GM19025 (cell line): ENCODE measurements around the gene GPR146.
"Not testable (repeated sequence)": the region's sequence is repeated elsewhere in the genome, so short reads cannot be mapped to it uniquely, and the experiment has no call there.

Source experiments
- ATAC-seq: cut with Tn5 transposase; IDR thresholded peaks from one replicate; pipeline ENCODE4 v1.9.1; 2021; ENCODE audit warnings: mild to moderate bottlenecking, low read depth, moderate library complexity; ENCODE audit not compliant: unreplicated experiment

GPR146 gene

DNA sequence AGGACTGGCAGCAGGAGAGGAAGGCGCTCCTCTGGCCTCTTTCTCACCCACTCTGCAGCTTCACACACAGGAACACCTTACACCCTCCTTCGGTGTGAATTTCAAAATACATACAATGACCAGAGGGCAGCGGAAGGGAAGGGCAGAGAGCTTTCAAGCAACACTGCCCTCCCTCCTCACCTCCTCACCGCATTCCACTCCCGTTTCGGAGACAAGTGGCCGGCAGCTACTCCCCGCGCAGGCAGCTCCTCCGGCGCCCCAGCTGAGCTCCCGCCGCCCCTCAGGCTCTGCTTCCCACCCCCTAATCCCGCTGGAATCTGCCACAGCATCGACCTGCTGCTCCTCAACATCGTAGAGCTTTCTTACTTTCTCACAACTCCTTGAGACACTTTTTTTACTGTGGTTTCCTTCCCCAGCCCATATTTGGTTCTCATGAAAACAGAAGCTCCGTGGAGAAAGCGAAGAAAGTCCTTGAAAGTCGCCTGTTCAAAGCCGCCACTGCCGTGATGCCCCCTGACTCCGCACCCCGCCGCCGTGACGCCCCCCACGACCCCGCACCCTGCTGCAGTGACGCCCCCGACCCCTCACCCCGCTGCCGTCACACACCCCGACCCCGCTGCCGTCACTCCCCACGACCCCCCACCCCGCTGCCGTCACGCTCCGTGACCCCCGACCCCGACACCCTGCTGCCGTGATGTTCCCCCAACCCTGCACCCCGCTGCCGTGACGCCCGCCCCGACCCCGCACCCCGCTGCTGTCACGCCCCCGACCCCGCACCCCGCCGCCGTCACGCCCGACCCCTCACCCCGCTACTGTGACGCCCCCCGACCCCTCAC is 29.0 kb downstream of the GPR146 start:
- no peak for ATAC-seq

DNA sequence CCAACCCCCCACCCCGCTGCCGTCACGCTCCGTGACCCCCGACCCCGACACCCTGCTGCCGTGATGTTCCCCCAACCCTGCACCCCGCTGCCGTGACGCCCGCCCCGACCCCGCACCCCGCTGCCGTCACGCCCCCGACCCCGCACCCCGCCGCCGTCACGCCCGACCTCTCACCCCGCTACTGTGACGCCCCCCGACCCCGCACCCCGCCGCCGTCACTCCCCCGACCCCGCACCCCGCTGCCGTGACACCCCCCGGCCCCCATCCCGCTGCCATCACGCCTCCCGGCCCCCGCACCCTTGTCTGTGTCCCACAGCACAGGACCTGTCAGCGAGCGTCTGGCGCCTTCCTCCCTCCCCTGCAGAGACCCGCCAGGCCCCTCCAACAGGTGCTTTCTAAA is 29.7 kb downstream of the GPR146 start:
- ATAC-seq = not testable (repeated sequence)

DNA sequence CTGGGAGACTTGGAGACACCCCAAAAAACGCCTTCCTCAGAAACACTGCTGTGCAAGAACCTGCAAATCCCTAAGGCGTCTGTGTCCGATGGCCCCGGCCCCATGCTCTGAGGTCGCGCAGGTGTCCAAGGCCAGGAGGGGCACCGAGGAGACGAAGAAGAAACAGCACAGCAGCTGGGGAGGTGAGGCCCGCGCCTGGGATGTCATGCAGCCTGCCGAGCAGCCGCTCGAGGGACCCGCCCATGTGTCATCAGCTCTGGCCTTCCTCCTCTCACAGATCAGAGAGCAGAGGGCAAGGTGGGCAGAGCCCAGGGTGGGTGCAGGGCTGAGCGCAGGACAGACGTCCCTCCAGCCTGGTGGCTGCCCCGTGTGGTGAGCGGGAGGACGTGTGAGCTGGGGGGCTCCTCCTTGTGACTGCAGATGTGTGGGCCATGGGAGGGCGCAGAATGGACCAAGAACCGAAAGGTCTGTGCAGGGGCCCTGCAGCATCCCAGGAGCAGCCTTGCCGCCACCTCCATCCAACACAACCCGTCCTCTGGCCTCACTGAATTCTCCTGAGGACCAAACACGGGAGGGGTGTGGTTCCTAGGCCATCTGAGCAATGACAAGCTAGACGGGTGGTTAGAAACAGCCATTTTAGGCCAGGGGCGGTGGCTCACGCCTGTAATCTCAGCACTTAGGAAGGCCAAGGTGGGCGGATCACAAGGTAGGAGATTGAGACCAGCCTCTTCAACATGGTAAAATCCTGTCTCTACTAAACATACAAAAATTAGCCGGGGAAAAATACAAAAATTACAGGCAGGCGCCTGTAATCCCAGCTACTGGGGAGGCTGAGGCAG is 30.5 kb downstream of the GPR146 start:
- ATAC-seq = no peak

DNA sequence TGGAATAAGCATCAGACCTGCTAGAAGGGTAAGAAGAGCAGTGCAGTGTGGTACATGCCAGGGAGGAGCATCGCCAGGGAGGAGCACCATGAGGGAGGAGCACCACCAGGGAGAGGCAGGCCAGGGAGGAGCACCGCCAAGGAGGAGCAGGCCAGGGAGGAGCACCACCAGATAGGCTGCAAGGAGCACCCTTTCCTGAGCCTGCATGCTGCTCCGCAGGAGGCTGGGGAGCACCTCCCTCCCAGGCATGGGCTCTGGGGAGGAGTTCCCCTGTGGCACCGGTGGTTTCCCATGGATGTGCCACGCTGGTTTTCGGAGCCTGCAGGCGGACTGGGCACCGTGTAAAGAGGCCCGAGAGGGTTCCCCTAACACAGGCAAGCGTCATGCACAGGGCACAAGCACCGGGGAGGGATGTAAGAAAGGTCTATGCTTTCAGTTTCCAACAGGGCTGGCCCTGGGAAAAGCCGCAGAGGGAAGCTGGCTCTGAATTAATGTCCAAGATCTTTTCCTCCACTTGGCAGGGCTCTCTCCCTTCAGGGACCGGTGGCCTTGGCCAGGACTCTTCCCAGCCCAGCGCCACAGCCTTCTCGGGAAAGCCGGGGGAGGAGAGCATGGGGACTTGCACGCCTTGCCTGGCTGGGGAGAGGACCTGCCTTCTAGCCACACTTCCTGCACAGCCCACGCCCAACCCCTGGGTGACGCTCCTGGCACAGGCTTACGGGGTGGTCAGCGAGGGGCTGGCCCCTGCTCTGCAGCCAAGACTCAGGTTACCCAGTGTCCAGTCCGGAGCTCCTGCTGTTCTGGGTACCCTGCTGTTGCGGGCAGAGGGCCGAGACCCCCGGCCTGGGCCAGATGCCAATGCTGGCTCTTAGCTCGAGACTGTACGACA is 32.1 kb downstream of the GPR146 start:
- no peak for ATAC-seq

DNA sequence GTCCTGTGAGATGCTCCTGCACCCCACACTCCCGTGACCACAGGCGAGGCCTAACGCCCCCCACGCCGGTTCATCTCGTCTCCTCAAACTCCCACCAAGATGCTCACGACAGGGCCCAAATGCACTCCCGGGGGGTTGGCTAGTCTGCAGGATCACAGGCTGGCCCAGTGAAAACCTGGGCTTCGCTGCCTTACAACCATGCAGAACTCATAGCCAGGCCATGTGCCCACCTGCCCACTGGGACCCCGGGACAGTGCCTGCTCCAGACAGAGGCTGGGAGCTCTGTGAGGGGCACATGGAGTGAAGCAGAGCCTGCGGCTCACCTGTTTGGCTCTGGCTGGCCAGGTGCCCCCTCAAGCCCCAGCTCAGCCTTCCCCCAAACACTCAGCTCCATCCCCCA is 34.2 kb downstream of the GPR146 start:
- no peak for ATAC-seq

DNA sequence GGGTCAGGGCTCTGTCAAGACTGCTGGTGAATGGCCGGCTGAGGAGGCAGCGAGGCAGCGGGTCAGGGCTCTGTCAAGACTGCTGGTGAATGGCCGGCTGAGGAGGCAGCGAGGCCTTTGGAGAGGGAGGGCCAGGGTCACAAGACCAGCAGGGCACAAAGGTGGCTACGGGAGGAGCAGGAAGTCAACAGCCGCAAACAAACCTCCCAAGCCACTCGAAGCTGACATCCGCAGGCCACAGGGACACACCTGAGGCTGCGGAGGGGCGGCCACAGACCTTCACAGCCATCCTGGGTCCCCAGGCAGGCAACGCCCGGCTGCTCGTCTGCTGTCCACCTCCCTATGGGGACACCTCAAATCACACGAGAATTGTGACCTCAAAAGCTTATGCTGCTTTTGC is 34.6 kb downstream of the GPR146 start:
- ATAC-seq = no peak

DNA sequence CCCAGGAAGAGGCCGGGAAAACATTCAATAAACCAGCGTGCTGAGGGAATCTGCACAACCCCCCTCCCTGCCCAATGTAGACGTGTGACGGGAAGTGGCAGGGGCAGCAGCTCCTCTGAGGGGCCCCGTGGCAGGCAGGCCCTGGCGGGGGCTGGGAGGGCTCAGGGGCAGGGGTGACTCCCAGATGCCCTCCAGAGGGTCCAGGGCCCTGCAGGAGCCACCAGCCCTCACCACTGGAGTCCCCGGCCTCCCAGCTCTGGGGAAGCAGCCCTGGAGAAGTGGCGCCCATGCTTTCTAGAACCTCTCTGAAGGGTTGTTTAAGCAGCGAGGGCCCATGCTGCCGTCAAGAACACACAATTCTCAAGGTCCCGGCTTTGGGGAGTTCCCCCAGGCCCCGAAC is 35.2 kb downstream of the GPR146 start:
- ATAC-seq = no peak

DNA sequence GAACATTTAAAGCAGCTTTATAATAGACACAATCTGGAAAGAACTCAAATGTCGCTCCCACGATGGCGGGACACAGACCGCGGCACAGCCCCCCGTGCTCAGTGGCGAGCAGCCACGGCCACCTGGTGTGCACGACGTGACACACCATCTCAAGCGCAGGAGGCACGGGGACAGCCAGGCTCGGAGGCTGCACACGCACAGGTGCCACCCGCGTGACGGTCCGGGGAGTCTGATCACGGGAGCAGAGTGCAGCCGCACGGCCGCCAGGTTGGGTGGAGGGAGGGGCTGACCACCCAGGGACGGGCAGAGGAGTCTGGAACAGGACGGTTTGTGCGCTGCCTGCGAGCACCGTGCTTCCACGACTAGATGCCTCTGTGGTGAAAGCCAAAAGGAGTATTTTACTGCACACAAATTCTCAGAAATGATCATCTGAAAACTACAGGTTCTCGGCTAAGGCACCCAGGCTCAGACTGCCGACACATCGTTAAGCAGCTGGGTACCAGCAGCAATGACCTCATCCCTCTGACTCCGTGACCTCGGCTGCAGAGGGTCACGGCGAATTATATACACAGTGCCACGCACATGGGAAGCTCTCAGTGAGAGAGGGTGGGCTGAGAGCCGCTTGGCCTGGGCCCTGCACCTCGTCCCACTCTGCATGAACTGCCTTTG is 36.0 kb downstream of the GPR146 start:
- no peak for ATAC-seq

DNA sequence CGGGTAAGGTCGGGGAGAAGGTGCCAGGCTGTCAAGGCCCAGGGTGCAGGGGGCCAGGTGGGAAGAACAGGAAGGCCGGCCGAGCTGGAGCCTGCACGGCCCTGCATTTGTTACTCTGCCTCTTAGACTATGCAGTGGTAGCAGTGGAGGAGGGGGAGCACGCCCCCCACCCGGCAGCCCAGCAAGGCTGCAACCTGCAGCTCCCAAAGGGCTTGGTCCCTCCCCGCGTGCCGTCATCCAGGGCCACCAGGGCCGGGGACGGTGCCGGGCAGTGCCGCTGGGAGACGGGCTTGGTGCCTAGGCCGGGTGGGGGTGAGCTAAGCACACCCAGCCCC is 36.5 kb downstream of the GPR146 start:
- no peak for ATAC-seq

DNA sequence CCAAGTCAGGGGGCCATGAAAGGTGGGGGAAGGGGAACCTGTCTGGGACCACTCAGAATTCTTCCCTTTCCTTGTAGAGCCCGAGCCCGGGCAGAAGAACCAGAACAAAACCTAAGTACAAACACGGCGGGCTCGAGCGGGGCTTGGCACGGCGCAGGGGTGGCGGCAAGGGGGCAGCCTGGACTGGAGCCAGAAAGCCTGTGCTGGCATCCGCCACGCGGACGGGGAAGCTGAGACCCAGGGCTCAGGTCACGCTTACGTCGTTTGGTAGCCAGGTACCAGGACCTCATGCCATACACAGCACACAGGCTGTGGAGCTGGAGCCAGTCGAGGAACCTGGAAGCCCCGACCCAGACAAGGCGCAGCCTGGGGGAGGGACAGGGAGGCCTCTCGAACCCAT is 37.0 kb downstream of the GPR146 start:
- ATAC-seq = no peak

DNA sequence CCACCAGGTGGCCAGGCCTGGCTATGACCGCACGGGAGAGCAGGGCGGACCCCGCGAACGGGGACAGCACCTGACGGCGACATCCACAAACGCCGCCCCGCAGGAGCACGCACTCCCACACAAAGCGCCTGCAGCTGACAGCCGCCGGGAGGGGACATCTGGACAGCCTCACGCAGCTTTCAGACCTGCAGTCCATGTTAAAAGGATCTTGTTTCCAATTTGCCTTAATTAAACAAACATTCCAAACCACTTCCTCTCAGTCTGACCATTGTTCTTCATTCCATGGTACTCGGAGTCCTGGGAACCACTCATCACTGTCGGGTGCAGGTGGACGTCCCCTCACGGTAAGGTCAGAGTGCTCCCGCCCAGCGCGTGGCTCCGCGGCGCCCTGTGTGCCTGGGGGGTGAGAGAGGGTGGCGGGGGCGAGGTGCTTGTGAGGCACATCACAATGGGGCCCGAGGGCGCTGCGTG is 37.6 kb downstream of the GPR146 start:
- ATAC-seq = no peak

DNA sequence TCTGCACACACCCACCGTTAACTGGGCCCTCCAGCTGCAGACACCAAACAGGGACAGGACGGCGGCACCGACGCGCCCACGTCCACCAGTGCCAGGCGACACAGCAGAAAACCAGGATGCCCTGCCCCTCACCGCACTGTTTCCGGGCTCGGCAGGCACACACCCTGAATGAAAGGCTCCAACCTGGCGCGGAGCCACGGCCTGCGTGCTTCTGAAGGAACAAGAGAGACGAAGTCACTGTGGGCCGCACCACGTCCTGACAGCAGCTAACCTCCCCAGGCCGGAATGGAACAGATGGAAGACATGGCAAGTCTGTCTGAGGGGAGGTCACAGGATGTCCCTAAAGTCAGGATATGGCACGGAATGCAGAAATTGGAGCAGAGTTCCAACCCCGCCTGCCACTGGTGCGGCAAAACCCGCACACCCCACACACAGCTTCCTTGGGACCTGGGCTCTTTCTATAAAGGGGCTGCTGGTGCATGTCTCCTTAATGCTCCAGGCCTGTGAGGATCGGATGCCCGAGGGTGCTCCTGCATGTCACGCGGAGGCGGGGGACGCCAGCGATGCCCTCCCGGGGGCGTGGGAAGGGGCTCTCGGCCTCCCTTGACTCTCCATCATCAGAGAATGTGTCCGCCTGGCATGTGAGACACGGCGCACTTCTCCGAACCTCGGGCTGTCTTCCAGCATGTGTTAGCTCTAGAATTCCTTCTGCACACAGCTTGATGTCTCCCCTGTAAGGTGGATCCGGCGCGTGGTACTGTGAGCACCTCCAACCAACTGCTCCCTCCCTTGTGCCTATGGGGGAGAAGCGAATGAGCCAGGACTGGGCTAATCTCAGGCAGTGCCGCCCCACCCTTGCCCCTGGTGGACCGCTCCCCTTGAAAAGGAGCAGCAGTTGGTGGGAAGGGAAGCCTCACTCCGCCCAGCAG is 39.6 kb downstream of the GPR146 start:
- no peak for ATAC-seq

DNA sequence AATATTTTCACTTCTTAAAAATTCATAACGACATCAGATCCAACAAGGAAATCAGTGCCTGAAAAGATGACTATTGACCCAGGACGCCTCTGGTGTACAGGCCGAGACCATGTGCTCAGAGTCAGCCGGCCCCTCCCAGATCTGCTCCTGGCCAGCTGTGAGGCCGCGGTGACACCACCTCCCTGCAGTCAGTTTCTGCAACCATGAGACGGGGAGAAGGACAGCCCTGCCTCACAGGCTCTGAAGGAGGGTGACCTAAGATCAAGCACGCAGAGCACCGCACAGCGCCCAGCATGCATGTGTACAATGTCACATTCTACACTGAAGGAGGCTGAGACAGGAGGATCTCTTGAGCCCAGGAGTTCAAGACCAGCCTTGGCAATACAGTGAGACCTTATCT is 40.9 kb downstream of the GPR146 start:
- no peak for ATAC-seq

DNA sequence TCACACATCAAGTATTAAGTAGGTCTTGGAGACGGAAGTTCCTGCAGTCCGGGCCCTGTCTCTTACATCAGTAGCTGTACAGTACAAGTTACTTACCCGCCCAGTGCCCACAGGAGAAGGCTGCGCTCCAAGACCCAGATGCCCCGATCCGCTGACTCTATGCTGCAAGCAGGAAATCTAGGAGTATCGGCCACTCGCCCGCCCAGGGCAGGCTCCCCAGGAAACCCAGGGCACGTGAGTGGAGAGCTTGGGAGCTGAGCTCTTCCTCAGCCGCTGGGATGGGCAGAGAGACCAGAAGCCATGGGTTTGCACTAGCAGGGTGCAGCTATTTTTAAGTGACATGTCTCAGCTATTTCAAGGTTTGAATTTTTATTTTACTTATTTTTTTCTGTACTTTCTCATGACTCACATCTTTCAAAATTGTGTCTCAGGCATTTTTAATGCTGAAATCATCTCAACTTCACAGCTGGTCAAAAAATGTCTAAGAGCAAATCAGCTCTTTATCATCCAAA is 41.6 kb downstream of the GPR146 start:
- ATAC-seq = no peak

DNA sequence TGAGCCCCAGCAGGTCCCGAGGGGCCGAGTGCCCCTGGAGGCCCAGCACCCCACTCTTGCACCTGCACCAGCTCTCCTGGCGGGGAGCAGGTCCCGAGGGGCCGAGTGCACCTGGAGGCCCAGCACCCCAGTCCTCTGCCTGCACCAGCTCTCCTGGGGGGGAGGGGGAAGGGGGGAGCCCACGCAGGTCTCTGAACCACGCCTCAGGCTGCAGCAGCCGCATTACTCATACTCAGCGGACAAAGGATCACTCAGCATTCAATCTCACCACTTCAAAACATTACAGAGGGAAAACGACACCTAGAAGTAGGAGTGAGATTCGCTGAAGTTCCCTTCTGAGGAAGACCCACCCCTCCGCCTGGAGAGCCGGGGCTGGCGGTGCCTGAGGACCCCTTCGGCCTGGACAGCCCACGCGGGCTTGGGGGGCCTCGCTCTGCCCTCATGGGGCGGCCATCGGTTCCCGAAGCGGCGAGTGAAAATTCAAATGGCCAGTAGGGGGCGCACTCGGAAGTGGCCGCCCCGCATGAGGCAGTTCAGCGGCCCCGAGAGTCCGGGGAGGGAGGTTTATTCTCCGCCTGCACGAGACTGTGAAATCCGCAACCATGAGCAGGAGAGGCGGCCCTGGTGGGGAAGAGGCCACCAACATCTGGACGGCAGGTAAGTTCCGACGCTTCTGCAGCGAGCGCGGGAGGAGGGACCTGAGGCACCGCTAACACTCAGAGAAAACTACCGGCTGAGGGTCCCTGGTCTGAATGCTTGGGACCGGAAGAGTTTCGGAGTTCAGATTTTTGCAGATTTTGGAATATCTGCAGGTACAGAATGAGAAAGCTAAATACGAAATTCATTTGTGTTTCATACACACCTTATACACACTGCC is 42.5 kb downstream of the GPR146 start:
- peak; percentile 68 for ATAC-seq

DNA sequence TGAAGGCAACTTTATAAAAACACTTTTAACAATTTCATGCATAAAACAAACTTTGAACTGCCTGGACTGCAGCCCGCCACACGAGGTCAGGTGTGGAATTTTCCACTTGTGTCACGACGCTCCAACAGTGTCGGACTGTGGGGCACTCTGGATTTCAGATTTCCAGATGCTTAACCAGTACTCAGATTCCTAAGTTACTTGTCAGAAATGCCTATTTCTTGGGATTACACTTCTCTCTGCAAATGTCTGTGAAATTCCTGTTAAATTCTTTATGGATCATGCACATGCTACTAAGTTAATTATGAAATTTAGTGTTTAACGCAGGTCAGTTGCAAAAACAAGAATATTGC is 43.1 kb downstream of the GPR146 start:
- ATAC-seq = no peak

DNA sequence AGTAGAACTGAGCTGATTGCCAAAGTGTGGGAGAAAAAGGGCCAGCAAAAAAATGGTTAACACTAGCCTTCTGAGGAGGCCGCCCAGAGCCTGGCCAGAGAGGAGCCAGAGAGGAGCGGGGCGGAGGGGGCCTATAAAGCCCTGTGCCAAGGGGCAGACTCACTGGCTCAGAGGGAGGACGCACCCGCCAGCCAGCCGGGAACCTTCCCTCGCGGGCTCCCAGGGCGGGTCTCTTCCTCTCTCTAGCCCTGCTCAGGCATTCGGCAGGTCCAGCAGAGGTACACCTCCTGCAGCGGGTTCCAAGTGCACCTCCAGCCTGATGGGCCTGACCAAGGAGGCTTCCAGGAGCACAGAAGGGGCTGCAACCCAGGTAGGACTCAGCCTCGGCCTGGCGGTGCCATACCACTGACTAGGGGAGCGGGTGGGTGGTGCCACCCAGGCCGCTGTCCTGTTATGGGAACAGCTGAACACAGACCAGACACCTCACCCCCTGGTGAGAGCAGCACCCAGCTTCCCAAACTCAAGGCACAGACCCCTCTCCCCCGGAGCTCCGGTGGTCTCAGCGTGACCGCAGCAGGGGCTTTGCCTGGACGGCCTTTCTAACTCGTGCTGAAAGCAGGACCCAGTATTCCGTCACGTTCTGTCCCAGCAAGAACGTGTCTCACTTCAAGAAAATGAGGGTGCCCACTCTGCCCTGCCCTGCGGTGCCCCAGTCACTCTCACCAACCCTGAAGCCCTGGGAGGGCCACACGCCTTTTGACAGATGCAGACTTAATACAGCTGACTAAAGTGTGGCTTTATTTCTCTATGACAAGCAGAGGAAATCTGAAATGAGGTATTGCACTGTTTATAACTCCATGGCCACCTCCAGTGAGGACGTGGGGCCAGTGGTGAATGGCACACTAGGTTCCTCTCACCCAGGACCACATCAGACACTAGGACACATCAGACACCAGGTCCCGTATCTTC is 43.9 kb downstream of the GPR146 start, which contains the start of gene GPER1:
Gene GPER1, plus strand, starts transcription at position 162 of the 969 bp plus-strand sequence. CDS start 3,616 bp downstream, outside the sequence.
- ATAC-seq = no peak
